WTC11 (cell line): ENCODE data around the gene MLST8. TPM values are rescaled to one million over a fixed set of nuclear protein-coding genes. Genes with fewer than 3 reads are reported as not detected.

ENCODE experiments used
- ATAC-seq: fragments of 200-7000 bp; cut with Tn5 transposase; 2 replicates; pipeline ENCODE4 v1.10.0; 2021; ENCODE audit warnings: mild to moderate bottlenecking, moderate library complexity
- CTCF ChIA-PET: fragments of 300-600 bp; sonication (Branson Sonifier 250); formaldehyde crosslinking; loops from one replicate; lab custom pipeline; 2021; ENCODE audit warnings: antibody characterized with exemption; lab: Charles Lee
- POLR2A ChIA-PET: fragments of 350-600 bp; sonication (Branson Sonifier 250); formaldehyde crosslinking; loops from one replicate; lab custom pipeline; 2021; ENCODE audit warnings: antibody characterized with exemption; lab: Charles Lee
- DNase-seq: peaks from one replicate; pipeline ENCODE4 v3.0.0; 2021; ENCODE audit warnings: low spot score
- H3K27ac Mint-ChIP-seq: 2 replicates; pipeline ENCODE4 v1.8.0; 2021; ENCODE audit warnings: mixed read lengths
- H3K27me3 Mint-ChIP-seq: 2 replicates; pipeline ENCODE4 v1.8.0; 2021; ENCODE audit warnings: low read depth, mild to moderate bottlenecking, moderate library complexity, mixed read lengths
- H3K36me3 Mint-ChIP-seq: 2 replicates; pipeline ENCODE4 v1.8.0; 2021; ENCODE audit warnings: mixed read lengths
- H3K4me1 Mint-ChIP-seq: 2 replicates; pipeline ENCODE4 v1.8.0; 2022; ENCODE audit warnings: mixed read lengths
- H3K4me3 Mint-ChIP-seq: 2 replicates; pipeline ENCODE4 v1.8.0; 2021; ENCODE audit warnings: mild to moderate bottlenecking, moderate library complexity, mixed read lengths
- H3K9me3 Mint-ChIP-seq: 2 replicates; pipeline ENCODE4 v1.8.0; 2021; ENCODE audit warnings: mixed read lengths
- AFF4 ChIP-seq: sonication (generic); formaldehyde crosslinking; IDR thresholded peaks from 2 replicates; pipeline ENCODE4 v1.8.1; 2023; ENCODE audit warnings: mild to moderate bottlenecking, missing genetic modification reagents, borderline replicate concordance
- AR ChIP-seq: fragments of 250-450 bp; sonication (Bioruptor Pico); IDR thresholded peaks from 2 replicates; pipeline ENCODE4 v1.9.0; 2021; ENCODE audit warnings: mild to moderate bottlenecking
- ATF6 ChIP-seq: sonication (generic); formaldehyde crosslinking; IDR thresholded peaks from 2 replicates; pipeline ENCODE4 v1.8.1; 2023; ENCODE audit warnings: mild to moderate bottlenecking, missing genetic modification reagents
- CREM ChIP-seq: sonication (generic); formaldehyde crosslinking; IDR thresholded peaks from 2 replicates; pipeline ENCODE4 v1.8.1; 2022; ENCODE audit warnings: mild to moderate bottlenecking, missing genetic modification reagents, moderate library complexity
- ETV6 ChIP-seq: sonication (generic); formaldehyde crosslinking; IDR thresholded peaks from 2 replicates; pipeline ENCODE4 v1.8.1; 2022; ENCODE audit warnings: mild to moderate bottlenecking, missing genetic modification reagents
- FOXJ3 ChIP-seq: sonication (generic); formaldehyde crosslinking; IDR thresholded peaks from 2 replicates; pipeline ENCODE4 v1.9.0; 2021; ENCODE audit warnings: missing genetic modification reagents, mild to moderate bottlenecking, borderline replicate concordance
- JUN ChIP-seq: sonication (generic); formaldehyde crosslinking; IDR thresholded peaks from 2 replicates; pipeline ENCODE4 v1.8.0; 2023; ENCODE audit warnings: mild to moderate bottlenecking, missing genetic modification reagents
- MXD4 ChIP-seq: fragments of 250-450 bp; sonication (Bioruptor Pico); IDR thresholded peaks from 2 replicates; pipeline ENCODE4 v1.8.0; 2021; ENCODE audit warnings: mild to moderate bottlenecking, moderate library complexity, borderline replicate concordance
- MYBL2 ChIP-seq: sonication (generic); formaldehyde crosslinking; IDR thresholded peaks from 2 replicates; pipeline ENCODE4 v1.8.1; 2023; ENCODE audit warnings: mild to moderate bottlenecking, moderate library complexity, missing genetic modification reagents
- NFATC4 ChIP-seq: fragments of 250-450 bp; sonication (Bioruptor Pico); IDR thresholded peaks from 2 replicates; pipeline ENCODE4 v1.9.0; 2021; ENCODE audit warnings: mild to moderate bottlenecking
- NR1H2 ChIP-seq: sonication (generic); formaldehyde crosslinking; IDR thresholded peaks from 2 replicates; pipeline ENCODE4 v1.9.0; 2021; ENCODE audit warnings: mild to moderate bottlenecking, moderate library complexity, missing genetic modification reagents
- PRRX2 ChIP-seq: fragments of 250-450 bp; sonication (Bioruptor Pico); IDR thresholded peaks from 2 replicates; pipeline ENCODE4 v1.8.0; 2021; ENCODE audit warnings: mild to moderate bottlenecking
- TCF7 ChIP-seq: sonication (generic); formaldehyde crosslinking; IDR thresholded peaks from 2 replicates; pipeline ENCODE4 v1.8.0; 2022; ENCODE audit warnings: mild to moderate bottlenecking, low read depth, missing genetic modification reagents, moderate library complexity
- ZBTB21 ChIP-seq: sonication (generic); formaldehyde crosslinking; IDR thresholded peaks from 2 replicates; pipeline ENCODE4 v1.8.1; 2023; ENCODE audit warnings: mild to moderate bottlenecking, missing genetic modification reagents, borderline replicate concordance
- ZNF219 ChIP-seq: sonication (generic); formaldehyde crosslinking; IDR thresholded peaks from 2 replicates; pipeline ENCODE4 v1.8.0; 2023; ENCODE audit warnings: missing genetic modification reagents, mild to moderate bottlenecking, borderline replicate concordance
- ZNF416 ChIP-seq: fragments of 250-450 bp; sonication (Bioruptor Pico); IDR thresholded peaks from 2 replicates; pipeline ENCODE4 v1.9.0; 2021; ENCODE audit warnings: mild to moderate bottlenecking, inconsistent platforms
- total RNA-seq: library from RNA; stranded (reverse); gene quantifications from 3 replicates; pipeline ENCODE4 v1.2.3, GENCODE V29; 2021
- TF ChIP-seq, protein P1 (sequence below): fragments of 250-450 bp; sonication (Bioruptor Pico); IDR thresholded peaks from 2 replicates; pipeline ENCODE4 v1.9.0; 2021; ENCODE audit warnings: mild to moderate bottlenecking
- TF ChIP-seq, protein P2 (sequence below): sonication (generic); formaldehyde crosslinking; IDR thresholded peaks from 2 replicates; pipeline ENCODE4 v1.8.0; 2022; ENCODE audit warnings: missing genetic modification reagents
- TF ChIP-seq, protein P3 (sequence below): fragments of 250-450 bp; sonication (Bioruptor Pico); IDR thresholded peaks from 2 replicates; pipeline ENCODE4 v2.1.2; 2022; ENCODE audit warnings: mild to moderate bottlenecking, moderate library complexity

MLST8 gene
- total RNA-seq, 1 experiment from 2014 or later, result 71.6 TPM

- TF ChIP-seq JUN (CRISPR knock-in tag), result no peak
- TF ChIP-seq NFATC4 (CRISPR knock-in tag), result no peak
- no peak for TF ChIP-seq ATF6 (CRISPR knock-in tag)
- no peak for TF ChIP-seq MXD4 (CRISPR knock-in tag)
- TF ChIP-seq, protein P1, sequence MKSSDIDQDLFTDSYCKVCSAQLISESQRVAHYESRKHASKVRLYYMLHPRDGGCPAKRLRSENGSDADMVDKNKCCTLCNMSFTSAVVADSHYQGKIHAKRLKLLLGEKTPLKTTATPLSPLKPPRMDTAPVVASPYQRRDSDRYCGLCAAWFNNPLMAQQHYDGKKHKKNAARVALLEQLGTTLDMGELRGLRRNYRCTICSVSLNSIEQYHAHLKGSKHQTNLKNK (CRISPR knock-in tag), result no peak
- TF ChIP-seq ZNF416, result no peak
- H3K27me3 Mint-ChIP-seq, result no peaks in the 10 kb centered on the region
- POLR2A ChIA-PET, result no interaction called here
Observed at GRCh38 chr16:2174396-2175131, 30.7 kb upstream of the MLST8 start.

DNA sequence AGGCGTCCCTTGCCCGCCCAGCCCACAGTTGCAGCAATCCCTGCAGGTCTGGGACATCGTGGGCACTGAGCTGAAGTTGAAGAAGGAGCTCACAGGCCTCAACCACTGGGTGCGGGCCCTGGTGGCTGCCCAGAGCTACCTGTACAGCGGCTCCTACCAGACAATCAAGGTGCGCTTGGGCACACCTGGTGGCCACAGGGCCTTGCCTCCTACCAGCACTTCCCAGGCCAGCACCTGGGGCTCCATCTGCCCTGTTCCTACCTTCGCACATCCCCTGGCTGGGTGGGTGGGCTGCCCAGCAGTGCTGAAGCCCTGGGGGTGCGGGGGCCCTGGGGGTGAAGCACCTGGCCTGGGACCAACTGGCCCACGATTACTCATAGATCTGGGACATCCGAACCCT, 29.8 kb upstream of the MLST8 start:
- H3K36me3 Mint-ChIP-seq, result peaks cover 19% of the 10 kb centered on the region
- CTCF ChIA-PET, result no interaction called here
- no peaks in the 10 kb centered on the region for H3K4me1 Mint-ChIP-seq
- DNase-seq (no peak), ATAC-seq (no peak)
- no peak overlapping the region for H3K27ac Mint-ChIP-seq
- POLR2A ChIA-PET, result no interaction called here
- H3K9me3 Mint-ChIP-seq, result no peaks in the 10 kb centered on the region
- H3K4me3 Mint-ChIP-seq, result no peak overlapping the region
- H3K27me3 Mint-ChIP-seq, result no peaks in the 10 kb centered on the region
- TF ChIP-seq, protein P2, sequence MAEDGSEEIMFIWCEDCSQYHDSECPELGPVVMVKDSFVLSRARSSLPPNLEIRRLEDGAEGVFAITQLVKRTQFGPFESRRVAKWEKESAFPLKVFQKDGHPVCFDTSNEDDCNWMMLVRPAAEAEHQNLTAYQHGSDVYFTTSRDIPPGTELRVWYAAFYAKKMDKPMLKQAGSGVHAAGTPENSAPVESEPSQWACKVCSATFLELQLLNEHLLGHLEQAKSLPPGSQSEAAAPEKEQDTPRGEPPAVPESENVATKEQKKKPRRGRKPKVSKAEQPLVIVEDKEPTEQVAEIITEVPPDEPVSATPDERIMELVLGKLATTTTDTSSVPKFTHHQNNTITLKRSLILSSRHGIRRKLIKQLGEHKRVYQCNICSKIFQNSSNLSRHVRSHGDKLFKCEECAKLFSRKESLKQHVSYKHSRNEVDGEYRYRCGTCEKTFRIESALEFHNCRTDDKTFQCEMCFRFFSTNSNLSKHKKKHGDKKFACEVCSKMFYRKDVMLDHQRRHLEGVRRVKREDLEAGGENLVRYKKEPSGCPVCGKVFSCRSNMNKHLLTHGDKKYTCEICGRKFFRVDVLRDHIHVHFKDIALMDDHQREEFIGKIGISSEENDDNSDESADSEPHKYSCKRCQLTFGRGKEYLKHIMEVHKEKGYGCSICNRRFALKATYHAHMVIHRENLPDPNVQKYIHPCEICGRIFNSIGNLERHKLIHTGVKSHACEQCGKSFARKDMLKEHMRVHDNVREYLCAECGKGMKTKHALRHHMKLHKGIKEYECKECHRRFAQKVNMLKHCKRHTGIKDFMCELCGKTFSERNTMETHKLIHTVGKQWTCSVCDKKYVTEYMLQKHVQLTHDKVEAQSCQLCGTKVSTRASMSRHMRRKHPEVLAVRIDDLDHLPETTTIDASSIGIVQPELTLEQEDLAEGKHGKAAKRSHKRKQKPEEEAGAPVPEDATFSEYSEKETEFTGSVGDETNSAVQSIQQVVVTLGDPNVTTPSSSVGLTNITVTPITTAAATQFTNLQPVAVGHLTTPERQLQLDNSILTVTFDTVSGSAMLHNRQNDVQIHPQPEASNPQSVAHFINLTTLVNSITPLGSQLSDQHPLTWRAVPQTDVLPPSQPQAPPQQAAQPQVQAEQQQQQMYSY (CRISPR knock-in tag), result no peak
- TF ChIP-seq ZNF219 (CRISPR knock-in tag), result no peak
- no peak for TF ChIP-seq MYBL2 (CRISPR knock-in tag)
- TF ChIP-seq ZBTB21, result no peak
- no peak for TF ChIP-seq FOXJ3 (CRISPR knock-in tag)
- TF ChIP-seq, protein P3, sequence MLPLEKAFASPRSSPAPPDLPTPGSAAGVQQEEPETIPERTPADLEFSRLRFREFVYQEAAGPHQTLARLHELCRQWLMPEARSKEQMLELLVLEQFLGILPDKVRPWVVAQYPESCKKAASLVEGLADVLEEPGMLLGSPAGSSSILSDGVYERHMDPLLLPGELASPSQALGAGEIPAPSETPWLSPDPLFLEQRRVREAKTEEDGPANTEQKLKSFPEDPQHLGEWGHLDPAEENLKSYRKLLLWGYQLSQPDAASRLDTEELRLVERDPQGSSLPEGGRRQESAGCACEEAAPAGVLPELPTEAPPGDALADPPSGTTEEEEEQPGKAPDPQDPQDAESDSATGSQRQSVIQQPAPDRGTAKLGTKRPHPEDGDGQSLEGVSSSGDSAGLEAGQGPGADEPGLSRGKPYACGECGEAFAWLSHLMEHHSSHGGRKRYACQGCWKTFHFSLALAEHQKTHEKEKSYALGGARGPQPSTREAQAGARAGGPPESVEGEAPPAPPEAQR, result no peak
- no peak for TF ChIP-seq NR1H2 (CRISPR knock-in tag)
- TF ChIP-seq AFF4 (CRISPR knock-in tag), result no peak
- TF ChIP-seq PRRX2, result no peak
- no peak for TF ChIP-seq TCF7 (CRISPR knock-in tag)
- no peak for TF ChIP-seq AR (CRISPR knock-in tag)
- TF ChIP-seq CREM (CRISPR knock-in tag), result no peak
- no peak for TF ChIP-seq ETV6 (CRISPR knock-in tag)

More at GRCh38 chr16:2174396-2175131, 30.7 kb upstream of the MLST8 start:
- H3K4me3 Mint-ChIP-seq, result no peak overlapping the region
- no peak for ATAC-seq
- CTCF ChIA-PET, result no interaction called here
- no peak for DNase-seq
- no peaks in the 10 kb centered on the region for H3K9me3 Mint-ChIP-seq
- H3K36me3 Mint-ChIP-seq, result peaks cover 19% of the 10 kb centered on the region
- no peak overlapping the region for H3K27ac Mint-ChIP-seq
- H3K4me1 Mint-ChIP-seq, result no peaks in the 10 kb centered on the region
